GM18861 (cell line): ENCODE data around the gene YIF1B.
"Not testable (repeated sequence)": the region's sequence is repeated elsewhere in the genome, so short reads cannot be mapped to it uniquely, and the experiment has no call there.

Experiments used
- ATAC-seq: cut with Tn5 transposase; IDR thresholded peaks from one replicate; pipeline ENCODE4 v1.9.1; 2021; ENCODE audit not compliant: unreplicated experiment

The YIF1B gene

GRCh38 chr19:38277969-38278680 is 37.6 kb downstream of the YIF1B start:
- ATAC-seq = no peak

- ATAC-seq = no peak
These were observed 38.2 kb downstream of the YIF1B start for GRCh38 chr19:38277549-38277948.

- no peak for ATAC-seq
These were observed 38.7 kb downstream of the YIF1B start for GRCh38 chr19:38276942-38277517.

- no peak for ATAC-seq
These were observed 41.0 kb downstream of the YIF1B start for GRCh38 chr19:38274739-38275138.

- ATAC-seq = no peak
These were observed 42.2 kb downstream of the YIF1B start for GRCh38 chr19:38273499-38273898.

GRCh38 chr19:38270587-38271167 is 45.1 kb downstream of the YIF1B start:
- no peak for ATAC-seq

GRCh38 chr19:38268539-38268938 is 47.2 kb downstream of the YIF1B start:
- no peak for ATAC-seq

- ATAC-seq = no peak
These were observed 47.8 kb downstream of the YIF1B start for GRCh38 chr19:38267761-38268483.

GRCh38 chr19:38266981-38267597 is 48.7 kb downstream of the YIF1B start:
- ATAC-seq = no peak

GRCh38 chr19:38265921-38266429 is 49.8 kb downstream of the YIF1B start:
- ATAC-seq = no peak

- no peak for ATAC-seq
These were observed 50.4 kb downstream of the YIF1B start for GRCh38 chr19:38265213-38265861.

- no peak for ATAC-seq
These were observed 51.1 kb downstream of the YIF1B start, which contains the start of gene SPINT2 for GRCh38 chr19:38264486-38265212. TSS of gene SPINT2 (plus strand) at chr19:38264573. CDS start at chr19:38264893, 320 bp downstream.

GRCh38 chr19:38263689-38264485 is 51.9 kb downstream of the YIF1B start:
- no peak for ATAC-seq

- ATAC-seq = no peak
These were observed 53.0 kb downstream of the YIF1B start for GRCh38 chr19:38262585-38263268.

GRCh38 chr19:38261942-38262341 is 53.8 kb downstream of the YIF1B start:
- not testable (repeated sequence) for ATAC-seq

- no peak for ATAC-seq
These were observed 60.2 kb downstream of the YIF1B start for GRCh38 chr19:38255383-38256014.

GRCh38 chr19:38253788-38254187 is 62.0 kb downstream of the YIF1B start:
- ATAC-seq = no peak
